ENCODE measurements around the gene MARCKSL1. TPM values are rescaled to one million over a fixed set of nuclear protein-coding genes. Genes with fewer than 3 reads are reported as not detected.
"Not testable (repeated sequence)": the region's sequence is repeated elsewhere in the genome, so short reads cannot be mapped to it uniquely, and the experiment has no call there.

MARCKSL1 gene
- total and polyA plus RNA-seq, 2 of the 13 experiments (the other 11 are each of a cell fraction or from before 2014, with no cell fraction given): 81.9 to 155 TPM

DNA sequence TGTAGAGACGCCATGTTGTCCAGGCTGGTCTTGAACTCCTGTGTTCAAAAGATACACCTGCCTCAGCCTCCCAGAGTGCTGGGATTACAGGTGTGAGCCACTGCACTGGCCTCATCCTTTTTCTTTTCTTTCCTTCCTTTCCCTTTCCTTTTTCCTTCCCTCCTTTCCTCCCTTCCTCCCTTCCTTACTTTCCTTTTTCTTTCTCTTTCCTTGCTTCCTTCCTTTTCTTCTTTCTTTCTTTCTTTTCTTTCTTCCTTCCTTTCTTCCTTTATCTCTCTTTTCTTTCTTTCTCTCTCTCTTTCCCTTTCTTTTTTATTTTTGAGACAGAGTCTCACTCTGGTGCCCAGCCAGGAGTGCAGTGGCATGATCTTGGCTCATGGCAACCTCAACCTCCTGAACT, 20.4 kb upstream of the MARCKSL1 start (continued):
- TF ChIP-seq, protein P1, sequence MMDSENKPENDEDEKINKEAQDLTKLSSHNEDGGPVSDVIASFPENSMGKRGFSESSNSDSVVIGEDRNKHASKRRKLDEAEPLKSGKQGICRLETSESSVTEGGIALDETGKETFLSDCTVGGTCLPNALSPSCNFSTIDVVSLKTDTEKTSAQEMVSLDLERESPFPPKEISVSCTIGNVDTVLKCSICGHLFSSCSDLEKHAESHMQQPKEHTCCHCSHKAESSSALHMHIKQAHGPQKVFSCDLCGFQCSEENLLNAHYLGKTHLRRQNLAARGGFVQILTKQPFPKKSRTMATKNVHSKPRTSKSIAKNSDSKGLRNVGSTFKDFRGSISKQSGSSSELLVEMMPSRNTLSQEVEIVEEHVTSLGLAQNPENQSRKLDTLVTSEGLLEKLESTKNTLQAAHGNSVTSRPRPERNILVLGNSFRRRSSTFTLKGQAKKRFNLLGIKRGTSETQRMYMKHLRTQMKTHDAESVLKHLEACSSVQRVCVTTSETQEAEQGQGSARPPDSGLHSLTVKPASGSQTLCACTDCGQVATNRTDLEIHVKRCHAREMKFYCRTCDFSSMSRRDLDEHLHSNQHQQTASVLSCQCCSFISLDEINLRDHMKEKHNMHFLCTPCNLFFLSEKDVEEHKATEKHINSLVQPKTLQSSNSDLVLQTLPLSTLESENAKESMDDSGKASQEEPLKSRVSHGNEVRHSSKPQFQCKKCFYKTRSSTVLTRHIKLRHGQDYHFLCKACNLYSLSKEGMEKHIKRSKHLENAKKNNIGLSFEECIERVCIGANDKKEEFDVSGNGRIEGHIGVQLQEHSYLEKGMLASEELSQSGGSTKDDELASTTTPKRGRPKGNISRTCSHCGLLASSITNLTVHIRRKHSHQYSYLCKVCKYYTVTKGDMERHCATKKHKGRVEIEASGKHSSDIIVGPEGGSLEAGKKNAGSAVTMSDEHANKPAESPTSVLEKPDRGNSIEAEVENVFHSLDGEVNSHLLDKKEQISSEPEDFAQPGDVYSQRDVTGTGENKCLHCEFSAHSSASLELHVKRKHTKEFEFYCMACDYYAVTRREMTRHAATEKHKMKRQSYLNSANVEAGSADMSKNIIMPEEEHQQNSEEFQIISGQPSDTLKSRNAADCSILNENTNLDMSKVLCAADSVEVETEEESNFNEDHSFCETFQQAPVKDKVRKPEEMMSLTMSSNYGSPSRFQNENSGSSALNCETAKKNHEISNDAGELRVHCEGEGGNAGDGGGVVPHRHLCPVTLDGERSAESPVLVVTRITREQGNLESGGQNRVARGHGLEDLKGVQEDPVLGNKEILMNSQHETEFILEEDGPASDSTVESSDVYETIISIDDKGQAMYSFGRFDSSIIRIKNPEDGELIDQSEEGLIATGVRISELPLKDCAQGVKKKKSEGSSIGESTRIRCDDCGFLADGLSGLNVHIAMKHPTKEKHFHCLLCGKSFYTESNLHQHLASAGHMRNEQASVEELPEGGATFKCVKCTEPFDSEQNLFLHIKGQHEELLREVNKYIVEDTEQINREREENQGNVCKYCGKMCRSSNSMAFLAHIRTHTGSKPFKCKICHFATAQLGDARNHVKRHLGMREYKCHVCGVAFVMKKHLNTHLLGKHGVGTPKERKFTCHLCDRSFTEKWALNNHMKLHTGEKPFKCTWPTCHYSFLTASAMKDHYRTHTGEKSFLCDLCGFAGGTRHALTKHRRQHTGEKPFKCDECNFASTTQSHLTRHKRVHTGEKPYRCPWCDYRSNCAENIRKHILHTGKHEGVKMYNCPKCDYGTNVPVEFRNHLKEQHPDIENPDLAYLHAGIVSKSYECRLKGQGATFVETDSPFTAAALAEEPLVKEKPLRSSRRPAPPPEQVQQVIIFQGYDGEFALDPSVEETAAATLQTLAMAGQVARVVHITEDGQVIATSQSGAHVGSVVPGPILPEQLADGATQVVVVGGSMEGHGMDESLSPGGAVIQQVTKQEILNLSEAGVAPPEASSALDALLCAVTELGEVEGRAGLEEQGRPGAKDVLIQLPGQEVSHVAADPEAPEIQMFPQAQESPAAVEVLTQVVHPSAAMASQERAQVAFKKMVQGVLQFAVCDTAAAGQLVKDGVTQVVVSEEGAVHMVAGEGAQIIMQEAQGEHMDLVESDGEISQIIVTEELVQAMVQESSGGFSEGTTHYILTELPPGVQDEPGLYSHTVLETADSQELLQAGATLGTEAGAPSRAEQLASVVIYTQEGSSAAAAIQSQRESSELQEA (CRISPR knock-in tag; IDR thresholded peaks at IDR 0.05; ENCODE audit: not compliant biosample characterization): no peak
- TF ChIP-seq, protein P2, sequence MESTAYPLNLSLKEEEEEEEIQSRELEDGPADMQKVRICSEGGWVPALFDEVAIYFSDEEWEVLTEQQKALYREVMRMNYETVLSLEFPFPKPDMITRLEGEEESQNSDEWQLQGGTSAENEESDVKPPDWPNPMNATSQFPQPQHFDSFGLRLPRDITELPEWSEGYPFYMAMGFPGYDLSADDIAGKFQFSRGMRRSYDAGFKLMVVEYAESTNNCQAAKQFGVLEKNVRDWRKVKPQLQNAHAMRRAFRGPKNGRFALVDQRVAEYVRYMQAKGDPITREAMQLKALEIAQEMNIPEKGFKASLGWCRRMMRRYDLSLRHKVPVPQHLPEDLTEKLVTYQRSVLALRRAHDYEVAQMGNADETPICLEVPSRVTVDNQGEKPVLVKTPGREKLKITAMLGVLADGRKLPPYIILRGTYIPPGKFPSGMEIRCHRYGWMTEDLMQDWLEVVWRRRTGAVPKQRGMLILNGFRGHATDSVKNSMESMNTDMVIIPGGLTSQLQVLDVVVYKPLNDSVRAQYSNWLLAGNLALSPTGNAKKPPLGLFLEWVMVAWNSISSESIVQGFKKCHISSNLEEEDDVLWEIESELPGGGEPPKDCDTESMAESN (CRISPR knock-in tag; conservative IDR thresholded peaks at IDR 0.05): no peak
- TF ChIP-seq, protein P3, sequence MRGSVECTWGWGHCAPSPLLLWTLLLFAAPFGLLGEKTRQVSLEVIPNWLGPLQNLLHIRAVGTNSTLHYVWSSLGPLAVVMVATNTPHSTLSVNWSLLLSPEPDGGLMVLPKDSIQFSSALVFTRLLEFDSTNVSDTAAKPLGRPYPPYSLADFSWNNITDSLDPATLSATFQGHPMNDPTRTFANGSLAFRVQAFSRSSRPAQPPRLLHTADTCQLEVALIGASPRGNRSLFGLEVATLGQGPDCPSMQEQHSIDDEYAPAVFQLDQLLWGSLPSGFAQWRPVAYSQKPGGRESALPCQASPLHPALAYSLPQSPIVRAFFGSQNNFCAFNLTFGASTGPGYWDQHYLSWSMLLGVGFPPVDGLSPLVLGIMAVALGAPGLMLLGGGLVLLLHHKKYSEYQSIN (CRISPR knock-in tag; IDR thresholded peaks at IDR 0.05; ENCODE audit: borderline replicate concordance): no peak
- no peak for TF ChIP-seq ZNF549 (CRISPR knock-in tag; IDR thresholded peaks at IDR 0.05)
- TF ChIP-seq YY1 (IDR thresholded peaks at IDR 0.05; ENCODE audit: insufficient read depth, insufficient replicate concordance, low read depth, low read length): no peak
- no peak for TF ChIP-seq MEF2D (CRISPR knock-in tag; IDR thresholded peaks at IDR 0.05)

DNA sequence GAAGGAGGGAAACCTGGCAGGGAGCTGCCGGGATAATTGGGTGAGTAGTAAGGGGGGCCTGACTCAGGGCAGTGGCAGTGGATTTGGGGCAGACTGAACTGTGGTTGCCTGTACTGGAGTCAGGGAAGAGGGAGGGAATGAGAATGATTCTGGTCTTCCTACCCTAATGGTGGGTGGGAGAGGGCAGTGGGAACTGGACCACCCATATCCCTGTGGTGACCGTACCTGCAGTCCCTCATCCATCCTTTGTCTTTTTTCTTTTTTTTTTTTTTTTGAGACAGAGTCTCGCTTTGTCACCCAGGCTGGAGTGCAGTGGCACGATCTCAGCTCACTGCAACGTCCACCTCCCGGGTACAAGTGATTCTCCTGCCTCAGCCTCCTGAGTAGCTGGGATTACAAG, 19.7 kb upstream of the MARCKSL1 start:
- POLR2A ChIA-PET: interaction anchor here (0.7 kb wide), 1 partner anchor 9 kb away, joined by 3 read pairs; no protein-coding TSS in a partner anchor
- BruUV-seq (replicated peaks); H3K4me3 ChIP-seq (replicated peaks in 1 of 3; ENCODE audit: insufficient read depth in 1 of 3, low read depth in 2 of 3, low read length in 3 of 3); in situ Hi-C loops (cut with HindIII; ENCODE audit: extremely low pct_ligation_motif_present, low pct_unique_long_range_greater_than_20kb); CTCF ChIA-PET (ENCODE audit: low intra/inter-chr PET ratio, low total read pairs); H3K27me3 ChIP-seq (ENCODE audit: control insufficient read depth in 1 of 2, insufficient read depth in 2 of 2, low read length in 2 of 2); H3K4me2 ChIP-seq (ENCODE audit: low read depth, low read length); intact Hi-C loops (cut with micrococcal nuclease; ENCODE audit: unreplicated experiment); H3K9ac ChIP-seq (ENCODE audit: insufficient read depth, low read depth, low read length); H3K79me2 ChIP-seq (ENCODE audit: insufficient read depth, low read length); H3K9me3 ChIP-seq (ENCODE audit: low read length); FAIRE-seq; ATAC-seq; H3K36me3 ChIP-seq (replicated peaks in 1 of 2; ENCODE audit: control insufficient read depth in 1 of 2, insufficient read depth in 2 of 2, low read length in 2 of 2); H3K27ac ChIP-seq (ENCODE audit: extremely low read length, insufficient read depth, low read length); DNase-seq (ENCODE audit: low spot score); H4K20me1 ChIP-seq (ENCODE audit: insufficient read depth, low read length); H2AFZ ChIP-seq (ENCODE audit: low read length): not testable (repeated sequence)
- peaks cover 49% of the 10 kb centered on the region for H3K4me1 ChIP-seq (ENCODE audit: insufficient read depth, low read length)
- 96% methylated on average over 6 of the region's 6 CpGs for WGBS (ENCODE audit: low lambda C conversion rate)

Data from HepG2 (cell line).